HepG2 (cell line): ENCODE results near the gene CALR. TPM values are rescaled to one million over a fixed set of nuclear protein-coding genes. Genes with fewer than 3 reads are reported as not detected.

Source experiments
- BCL3 ChIP-seq: sonication (generic); formaldehyde crosslinking; IDR thresholded peaks from 2 replicates; pipeline ENCODE4 v1.5.1; 2020; ENCODE audit warnings: mild to moderate bottlenecking, missing genetic modification reagents, moderate library complexity
- CSRNP2 ChIP-seq: sonication (generic); formaldehyde crosslinking; conservative IDR thresholded peaks from 2 replicates; pipeline ENCODE4 v1.8.0; 2022; ENCODE audit warnings: low read depth, missing genetic modification reagents
- HNRNPUL1 ChIP-seq: fragments of 200-400 bp; formaldehyde crosslinking; IDR thresholded peaks from 2 replicates; pipeline ENCODE4 v1.6.1; 2017; ENCODE audit warnings: low read depth, mild to moderate bottlenecking, low read length, moderate library complexity
- HOXA3 ChIP-seq: sonication (generic); formaldehyde crosslinking; IDR thresholded peaks from 2 replicates; pipeline ENCODE4 v1.5.0; 2020; ENCODE audit warnings: missing genetic modification reagents
- JUN ChIP-seq: sonication (generic); formaldehyde crosslinking; IDR thresholded peaks from 2 replicates; pipeline ENCODE4 v1.4.0; 2020; ENCODE audit warnings: mild to moderate bottlenecking, missing genetic modification reagents
- JUND ChIP-seq: sonication (generic); formaldehyde crosslinking; IDR thresholded peaks from 2 replicates; pipeline ENCODE4 v1.8.0; 2022; ENCODE audit warnings: mild to moderate bottlenecking, missing genetic modification reagents
- MAFF ChIP-seq: IDR thresholded peaks from 2 replicates; pipeline ENCODE4 v1.6.1; 2011; ENCODE audit warnings: low read depth, low read length, improper control_type of control experiment
- NCOA5 ChIP-seq: sonication (generic); formaldehyde crosslinking; IDR thresholded peaks from 2 replicates; pipeline ENCODE4 v1.4.0; 2020; ENCODE audit warnings: missing genetic modification reagents
- NFYC ChIP-seq: IDR thresholded peaks from 2 replicates; pipeline ENCODE4 v1.6.1; 2016; ENCODE audit warnings: missing genetic modification reagents, missing compliant biosample characterization
- POLR2AphosphoS2 ChIP-seq: IDR thresholded peaks from 2 replicates; pipeline ENCODE4 v1.6.1; 2011; ENCODE audit warnings: low read depth, low read length, improper control_type of control experiment
- SATB2 ChIP-seq: sonication (generic); formaldehyde crosslinking; IDR thresholded peaks from 2 replicates; pipeline ENCODE4 v1.5.0; 2020; ENCODE audit warnings: missing genetic modification reagents
- SRF ChIP-seq: IDR thresholded peaks from 2 replicates; pipeline ENCODE4 v1.6.1; 2011; ENCODE audit warnings: mild to moderate bottlenecking, low read depth, low read length, moderate library complexity
- ZBTB2 ChIP-seq: sonication (generic); formaldehyde crosslinking; IDR thresholded peaks from 2 replicates; pipeline ENCODE4 v1.8.0; 2022; ENCODE audit warnings: low read depth, missing genetic modification reagents
- ZNF251 ChIP-seq: sonication (generic); formaldehyde crosslinking; IDR thresholded peaks from 2 replicates; pipeline ENCODE4 v1.9.0; 2021; ENCODE audit warnings: mild to moderate bottlenecking, missing genetic modification reagents
- ZNF280B ChIP-seq: sonication (generic); formaldehyde crosslinking; IDR thresholded peaks from 2 replicates; pipeline ENCODE4 v1.5.0; 2020; ENCODE audit warnings: missing genetic modification reagents, mild to moderate bottlenecking, borderline replicate concordance
- ZNF432 ChIP-seq: sonication (generic); formaldehyde crosslinking; IDR thresholded peaks from 2 replicates; pipeline ENCODE4 v1.5.0; 2020; ENCODE audit warnings: missing genetic modification reagents, mild to moderate bottlenecking, borderline replicate concordance
- ZNF451 ChIP-seq: sonication (generic); formaldehyde crosslinking; IDR thresholded peaks from 2 replicates; pipeline ENCODE4 v1.5.0; 2020; ENCODE audit warnings: mild to moderate bottlenecking, missing genetic modification reagents
- ZNF780A ChIP-seq: sonication (generic); formaldehyde crosslinking; IDR thresholded peaks from 2 replicates; pipeline ENCODE4 v1.8.0; 2022; ENCODE audit warnings: mild to moderate bottlenecking, missing genetic modification reagents, moderate library complexity
- ZSCAN25 ChIP-seq: sonication (generic); formaldehyde crosslinking; IDR thresholded peaks from 2 replicates; pipeline ENCODE4 v1.8.0; 2022; ENCODE audit warnings: mild to moderate bottlenecking, missing genetic modification reagents
- polyA plus RNA-seq, 8 experiments: library from polyadenylated mRNA; depleted of rRNA in 3 of 8; stranded (reverse) in 7 of 8; unstranded in 1 of 8; fragments of >200 nt; fragmentation: Illumina TruSeq in 4 of 8; extraction: Trizol in 4 of 8; gene quantifications; 2 replicates each; pipeline versions ENCODE4 v1.2.1 to v1.2.3, GENCODE V29; 2011 to 2016; ENCODE audit warnings: low read depth in 4 of 8, missing spikeins in 1 of 8, mixed read lengths in 1 of 8; ENCODE audit not compliant: insufficient read depth in 1 of 8
- total RNA-seq, 5 experiments: library from RNA; depleted of rRNA; stranded (reverse); fragments of >200 nt; fragmentation: Illumina TruSeq; extraction: Trizol; gene quantifications; 2 replicates each; pipeline ENCODE4 v1.2.3, GENCODE V29; 2016; ENCODE audit warnings: low read depth in 1 of 5

CALR gene
- total and polyA plus RNA-seq, 2 of the 13 experiments (the other 11 are each of a cell fraction or from before 2014, with no cell fraction given): 898 to 934 TPM

GRCh38 chr19:12937927-12938778 is at the start of gene CALR (continued):
- 0 out of 2 replicates have a peak, but pooled peaks have one; percentile 43 for TF ChIP-seq HNRNPUL1
- TF ChIP-seq NCOA5 (CRISPR knock-in tag): no peak
- no peak for TF ChIP-seq JUND (CRISPR knock-in tag)
- no peak for TF ChIP-seq MAFF
- TF ChIP-seq ZNF280B (CRISPR knock-in tag): no peak
- peak; percentile 50 for TF ChIP-seq HOXA3 (CRISPR knock-in tag)
- no peak for TF ChIP-seq ZNF251 (CRISPR knock-in tag)
- no peak for TF ChIP-seq CSRNP2 (CRISPR knock-in tag)
- TF ChIP-seq JUN (CRISPR knock-in tag): no peak
- TF ChIP-seq ZNF780A (CRISPR knock-in tag): no peak
- no peak for TF ChIP-seq ZNF432 (CRISPR knock-in tag)
- peak; percentile 59; the same call in 1 of the 2 replicates for TF ChIP-seq ZSCAN25 (CRISPR knock-in tag)
- peak; percentile 33; the same call in 1 of the 2 replicates for TF ChIP-seq SRF
- TF ChIP-seq ZBTB2: no peak; the same call in 1 of the 2 replicates
- TF ChIP-seq SATB2: no peak
- peak; percentile 76; the same call in 1 of the 2 replicates for TF ChIP-seq POLR2AphosphoS2
- peak; percentile 49; the same call in 1 of the 2 replicates for TF ChIP-seq ZNF451 (CRISPR knock-in tag)
- TF ChIP-seq BCL3: peak; percentile 61; the same call in 1 of the 2 replicates
- peak; percentile 99 for TF ChIP-seq NFYC (CRISPR knock-in tag)
